ENCODE measurements around the gene SEC16A.

SEC16A gene

DNA sequence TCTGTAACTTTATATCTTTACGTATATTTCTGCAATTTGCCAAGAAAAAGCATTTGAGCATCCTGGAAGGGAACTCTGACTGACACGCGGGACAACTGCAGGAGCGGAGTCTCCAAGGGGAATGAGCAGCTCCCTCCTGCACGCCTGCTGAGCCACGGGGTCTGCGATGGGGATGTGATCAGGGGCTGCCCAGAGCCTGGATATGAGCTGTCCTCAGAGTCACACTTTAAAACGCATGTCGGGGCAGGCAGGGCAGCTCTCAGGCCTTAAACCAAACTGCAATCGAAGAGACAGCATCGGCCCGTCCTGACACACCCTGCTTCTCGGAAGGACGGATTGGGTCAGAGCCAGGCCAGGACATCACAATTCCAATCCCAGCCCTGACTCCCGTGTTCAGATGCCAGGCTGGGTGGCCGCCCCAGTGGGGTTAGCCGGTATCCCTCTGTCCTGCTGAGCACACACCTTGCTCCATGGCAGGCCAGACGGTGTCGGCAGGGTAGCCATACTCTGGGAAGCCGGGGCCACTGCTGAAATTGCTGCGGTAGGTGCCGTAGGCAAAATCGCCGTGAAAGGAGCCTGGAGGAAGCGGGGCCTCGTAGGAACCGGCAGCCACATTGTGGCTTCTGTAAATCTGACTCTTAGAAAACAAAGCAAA lies 17.2 kb downstream of the SEC16A start:
- DNase-seq = no peak

DNA sequence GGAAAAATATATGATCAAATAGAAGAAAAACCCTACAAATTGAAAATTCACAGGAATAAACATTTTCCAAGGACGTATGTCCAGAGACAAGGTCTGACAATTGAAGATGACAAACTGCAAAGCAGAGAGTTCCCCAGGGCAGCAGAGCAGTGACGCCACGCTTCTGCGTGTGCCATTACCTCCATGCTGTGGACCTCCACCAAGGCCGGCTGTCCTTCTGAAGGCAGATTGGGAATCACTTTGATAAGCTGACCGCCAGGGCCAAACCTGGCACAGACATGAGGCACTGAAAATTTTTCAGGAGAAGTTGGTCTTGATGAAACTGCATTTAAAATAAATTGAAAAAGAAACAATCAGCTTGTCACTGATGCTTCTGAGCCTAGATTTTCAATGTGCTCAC lies 18.6 kb downstream of the SEC16A start:
- no peak for DNase-seq

DNA sequence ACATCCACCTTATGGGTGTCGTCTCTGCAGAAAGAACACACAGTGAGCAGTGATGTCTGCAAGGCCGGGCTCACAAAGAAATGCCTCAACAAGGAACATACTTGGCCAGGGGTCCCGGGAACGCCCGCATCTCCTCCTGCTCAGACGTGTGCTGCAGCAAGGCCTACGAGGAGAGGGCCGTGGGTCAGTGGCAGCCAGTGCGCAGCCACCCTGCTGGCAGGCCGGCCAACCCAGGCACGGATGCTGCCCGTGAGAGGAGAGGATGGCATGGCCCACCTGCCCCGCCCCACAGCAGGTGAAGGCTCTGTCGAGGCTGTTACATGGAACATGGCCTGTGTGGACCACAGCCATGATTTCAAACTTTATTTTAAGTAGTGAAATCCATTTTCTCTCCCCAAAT lies 19.3 kb downstream of the SEC16A start:
- no peak for DNase-seq

DNA sequence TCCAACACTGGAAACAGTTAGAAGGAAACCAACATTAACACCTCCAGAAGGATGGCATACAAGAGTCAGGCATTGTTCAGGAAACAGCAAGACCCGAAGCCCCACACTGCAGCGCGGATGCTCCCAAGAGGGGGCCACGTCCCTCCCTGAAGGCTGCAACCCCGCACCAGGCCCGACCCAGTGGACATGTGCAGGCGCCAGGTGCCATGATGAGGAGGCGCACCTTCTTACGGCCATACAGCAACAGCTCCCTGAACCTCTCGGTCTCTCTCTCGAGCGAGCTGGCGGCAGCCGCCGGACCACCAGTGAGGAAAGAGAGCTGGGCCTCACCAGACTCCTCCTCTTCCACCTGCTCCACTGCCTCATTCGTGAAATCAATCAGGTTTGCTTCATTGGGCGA lies 20.2 kb downstream of the SEC16A start:
- DNase-seq = no peak

DNA sequence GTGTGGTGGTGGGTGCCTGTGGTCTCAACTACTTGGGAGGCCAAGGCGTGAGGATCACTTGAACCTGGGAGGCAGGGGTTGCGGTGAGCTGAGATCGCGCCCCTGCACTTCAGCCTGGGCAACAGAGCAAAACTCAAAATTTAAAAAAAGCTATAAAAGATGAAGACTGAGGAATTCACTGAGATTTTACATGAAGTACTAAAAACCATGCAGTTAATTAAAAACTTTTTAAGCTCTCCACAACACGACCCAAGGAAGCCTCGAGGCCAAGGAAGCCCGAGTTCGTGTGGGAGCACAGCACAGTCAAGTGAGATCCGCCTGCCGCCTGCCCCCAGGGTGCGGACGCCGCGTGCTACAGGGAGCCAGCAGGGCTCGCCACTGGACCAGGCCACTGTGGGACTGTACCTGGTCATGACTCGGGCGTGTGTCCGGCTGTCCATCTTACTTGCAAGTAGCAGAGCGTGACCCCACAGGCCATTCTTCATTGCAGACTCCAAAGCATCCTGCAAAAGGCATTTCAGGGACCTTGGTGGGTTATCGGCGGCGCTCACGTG lies 22.0 kb downstream of the SEC16A start:
- no peak for DNase-seq

DNA sequence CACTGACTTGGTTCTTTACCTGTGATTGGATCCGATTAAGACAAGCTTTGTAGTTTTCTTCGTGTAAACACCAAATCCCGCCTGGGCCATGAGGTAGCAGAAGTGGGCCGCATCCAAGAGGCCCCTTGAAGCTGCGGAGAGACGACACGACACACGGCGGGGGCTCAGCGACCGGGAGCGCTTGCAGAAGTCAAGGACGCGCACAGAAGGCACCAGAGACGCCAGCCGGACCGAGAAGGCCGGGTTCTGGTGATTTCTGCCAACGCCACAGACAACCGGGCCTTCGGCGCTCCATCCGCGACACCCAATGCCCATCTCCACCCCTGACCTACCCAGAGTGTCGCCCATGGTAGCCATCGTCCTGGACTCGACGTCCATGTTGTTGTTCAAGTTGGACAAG lies 23.4 kb downstream of the SEC16A start:
- no peak for DNase-seq

DNA sequence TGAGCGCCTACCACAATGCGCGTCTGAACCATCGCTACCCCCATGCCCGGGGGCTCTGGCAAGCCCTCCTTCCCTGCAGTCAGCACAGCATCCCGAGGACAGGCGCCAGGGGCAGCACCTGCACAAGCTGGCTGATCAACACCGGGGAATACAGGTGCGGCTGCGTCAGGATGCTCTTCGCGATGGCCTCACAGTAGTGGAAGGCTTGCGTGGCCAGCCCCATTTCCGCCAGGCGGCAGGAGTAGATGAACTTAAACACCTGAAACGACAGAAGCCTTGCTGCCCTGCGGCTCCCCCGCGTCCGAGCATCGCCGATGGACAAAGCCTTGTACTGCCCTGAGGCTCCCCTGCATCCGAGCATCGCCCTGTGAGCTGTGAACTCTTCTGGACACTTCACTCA lies 25.5 kb downstream of the SEC16A start:
- no peak for DNase-seq

DNA sequence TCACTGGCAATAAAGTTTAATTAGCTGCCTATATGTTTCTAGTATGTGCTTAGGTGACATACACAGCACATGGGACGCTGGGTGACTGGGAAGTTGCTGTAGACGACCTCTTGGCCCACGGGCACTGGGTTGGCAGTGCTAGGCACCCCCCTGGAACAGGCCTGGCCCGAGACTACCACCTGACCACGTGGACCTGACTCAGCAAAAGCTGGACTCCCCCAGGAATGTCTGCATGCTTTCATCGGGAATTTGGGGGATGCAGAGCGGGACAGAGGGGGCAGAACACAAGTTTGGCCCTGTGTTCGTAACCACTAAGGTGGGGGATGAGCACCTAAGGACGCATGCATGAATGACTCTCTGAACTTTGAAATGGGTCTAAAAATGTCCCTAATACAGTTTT lies 26.6 kb downstream of the SEC16A start:
- DNase-seq = no peak

DNA sequence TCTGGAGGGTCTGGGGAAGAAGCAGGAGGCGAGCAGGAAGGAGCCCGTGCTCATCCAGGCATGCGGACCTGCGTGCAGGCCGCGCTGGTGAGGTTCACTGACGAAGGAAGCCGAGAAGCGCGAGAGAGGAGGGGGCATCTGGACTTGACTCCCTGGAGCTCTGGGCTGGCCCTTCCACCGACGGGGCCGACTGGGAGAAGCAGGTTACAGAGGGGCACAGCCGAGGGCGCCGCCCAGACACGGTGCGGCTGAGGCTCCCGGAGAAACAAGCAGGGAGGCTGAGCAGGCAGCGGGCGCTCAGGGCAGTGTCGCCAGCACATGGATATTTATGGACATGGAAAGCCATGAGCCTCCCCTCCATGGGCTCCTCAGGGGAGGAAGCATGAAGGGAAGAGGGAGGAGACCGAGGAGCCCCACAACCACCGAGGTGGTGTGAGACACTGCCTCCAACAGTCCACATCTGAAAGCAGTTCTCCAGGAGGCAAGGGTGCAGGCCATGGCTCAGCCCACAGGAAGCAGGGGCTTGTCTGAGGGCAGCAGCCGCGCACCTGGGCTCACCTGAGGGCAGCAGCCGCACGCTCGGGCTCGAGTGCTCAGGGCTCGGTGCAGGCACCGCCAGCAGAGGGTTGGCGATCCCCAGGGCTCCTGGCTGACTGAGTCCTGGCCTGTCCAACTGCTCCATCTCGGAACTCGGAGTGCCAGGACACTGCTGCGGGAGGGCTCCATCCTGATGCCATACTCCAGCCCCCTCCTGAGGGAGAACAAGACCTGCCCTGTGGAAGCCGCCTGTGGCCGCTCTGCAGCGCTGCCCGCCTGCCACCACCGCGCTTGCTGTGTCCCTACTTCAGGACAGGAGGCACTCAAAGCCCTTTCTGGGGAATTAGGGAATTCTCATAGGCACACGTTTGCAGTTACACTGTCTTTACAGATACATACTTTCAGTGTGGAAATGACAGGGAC lies 27.5 kb downstream of the SEC16A start:
- DNase-seq = no peak

DNA sequence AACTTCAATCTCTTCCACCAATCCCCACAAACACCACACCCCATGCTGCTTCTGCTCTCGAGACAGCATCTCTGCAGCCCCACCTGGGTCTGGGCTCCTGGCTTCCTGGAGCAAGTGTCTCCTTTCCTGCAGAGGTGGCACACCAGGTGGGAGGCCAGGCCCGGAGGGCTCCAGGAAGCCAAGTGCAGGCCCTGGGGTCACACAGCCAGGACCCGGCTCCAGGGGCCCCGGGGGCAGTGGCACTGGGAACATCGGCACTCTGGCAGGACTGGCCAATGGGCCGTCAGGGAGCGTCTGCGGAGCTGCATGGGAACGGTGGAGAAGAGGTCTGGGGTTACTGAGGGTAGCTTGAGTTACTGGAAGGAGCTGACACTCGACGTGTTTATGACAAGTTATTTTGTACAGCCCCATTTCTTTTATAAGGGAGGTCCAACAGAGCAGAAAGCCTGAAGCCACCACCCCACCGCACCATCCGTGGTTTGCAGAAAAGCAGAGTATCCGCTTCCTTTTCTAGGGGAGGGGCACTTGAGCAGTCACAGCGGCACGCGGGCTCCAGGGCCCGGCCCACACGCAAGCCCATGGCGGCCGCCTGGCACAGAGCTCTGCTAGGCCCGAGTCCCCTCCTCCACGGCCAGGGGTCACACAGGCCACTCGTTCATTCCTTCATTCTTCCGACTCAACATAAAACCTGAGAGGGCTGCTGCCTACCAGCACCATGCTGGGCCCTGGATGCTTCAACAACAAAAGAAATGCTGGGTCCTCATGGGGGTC lies 28.6 kb downstream of the SEC16A start:
- DNase-seq = no peak

DNA sequence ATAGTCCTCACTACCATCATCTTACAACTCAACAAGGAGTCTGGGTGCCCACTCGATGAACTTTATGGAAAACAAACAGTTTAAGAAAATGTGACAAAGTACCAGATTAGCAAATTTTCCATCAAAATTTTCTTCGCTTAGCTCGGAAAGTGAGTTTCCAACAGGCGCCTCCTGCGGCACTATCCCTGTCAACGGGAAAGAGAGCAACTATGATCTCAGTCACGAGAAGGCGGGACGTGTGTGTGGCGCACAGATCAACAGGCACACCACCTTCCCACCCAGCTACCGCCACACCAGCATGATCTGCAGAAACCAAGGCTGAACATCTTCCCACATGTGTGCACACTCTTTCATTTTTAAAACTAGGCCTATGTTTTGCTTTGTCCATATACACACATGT lies 29.5 kb downstream of the SEC16A start:
- DNase-seq = no peak

DNA sequence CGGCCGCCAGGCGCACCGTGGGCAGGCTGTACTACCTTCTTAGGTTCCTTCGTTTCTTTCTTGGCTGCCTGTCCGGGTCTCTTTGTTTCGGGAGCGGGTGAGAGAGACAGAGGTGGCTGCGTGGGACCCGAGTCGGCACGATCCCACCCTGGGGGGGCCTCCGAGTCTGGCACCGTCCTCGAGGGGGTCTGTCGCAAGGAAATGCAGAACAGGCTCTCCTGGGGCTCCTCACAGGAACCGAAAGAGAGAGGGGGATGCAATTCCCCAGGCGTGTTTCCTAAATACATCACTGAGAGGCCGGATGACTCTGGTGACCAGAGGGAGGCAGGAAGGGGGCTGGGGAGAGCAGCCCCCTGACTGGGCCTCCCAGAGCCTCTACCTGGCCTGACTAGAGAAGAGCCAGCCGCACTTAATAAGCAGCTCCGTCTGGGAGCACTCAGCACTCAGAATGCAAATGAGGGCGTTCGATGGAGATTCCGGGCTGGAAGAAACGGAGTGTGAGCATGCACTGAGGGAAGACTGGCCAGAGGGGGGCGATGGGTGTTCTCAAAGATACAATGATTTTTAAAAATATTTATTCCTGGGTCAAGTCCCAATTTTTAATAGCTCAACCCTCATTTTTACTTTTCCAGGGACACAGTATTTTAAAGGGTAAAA lies 31.5 kb downstream of the SEC16A start:
- DNase-seq = no peak

DNA sequence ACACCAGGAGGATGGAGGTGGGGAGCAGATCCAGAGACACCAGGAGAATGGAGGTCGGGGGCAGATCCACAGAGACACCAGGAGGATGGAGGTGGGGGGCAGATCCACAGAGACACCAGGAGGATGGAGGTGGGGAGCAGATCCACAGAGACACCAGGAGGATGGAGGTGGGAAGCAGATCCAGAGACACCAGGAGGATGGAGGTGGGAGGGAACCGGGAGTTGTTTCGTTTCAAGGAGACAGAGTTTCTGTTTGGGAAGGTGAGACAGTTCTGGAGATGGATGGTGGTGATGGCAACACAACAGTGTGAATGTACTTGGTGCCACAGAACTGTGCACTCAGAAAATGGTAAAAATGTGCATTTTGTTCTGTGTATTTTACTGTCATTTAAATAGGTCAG lies 34.2 kb downstream of the SEC16A start:
- DNase-seq = no peak

DNA sequence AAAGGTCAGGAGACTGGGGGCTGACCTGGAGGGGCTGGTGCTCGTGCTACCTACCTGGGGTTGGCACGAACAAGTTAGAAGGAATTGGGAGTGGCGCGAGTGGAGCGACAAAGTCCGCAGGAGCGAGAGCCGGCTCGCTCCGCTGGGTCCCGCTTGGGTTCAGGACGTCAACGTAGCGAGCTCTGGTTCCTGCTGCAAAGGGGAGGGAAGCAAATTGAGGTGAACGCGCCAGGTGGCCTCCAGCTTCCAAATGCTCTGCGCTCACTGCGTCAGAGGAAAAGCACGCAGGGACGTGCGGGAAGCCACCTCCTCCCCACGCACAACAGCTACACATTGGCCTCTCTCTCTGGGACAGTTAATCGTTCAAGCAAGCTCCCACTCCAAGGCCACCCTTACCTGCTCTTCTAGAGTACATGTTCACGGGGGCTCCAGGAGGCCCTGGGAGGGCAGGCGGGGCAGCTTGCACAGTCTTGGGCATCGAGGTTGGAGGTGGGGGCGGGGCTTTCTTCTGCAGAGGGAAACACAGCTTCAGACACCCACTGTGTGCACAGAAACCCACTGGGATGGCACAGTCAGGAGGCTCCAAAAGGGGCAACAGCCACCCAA lies 35.6 kb downstream of the SEC16A start:
- no peak for DNase-seq

DNA sequence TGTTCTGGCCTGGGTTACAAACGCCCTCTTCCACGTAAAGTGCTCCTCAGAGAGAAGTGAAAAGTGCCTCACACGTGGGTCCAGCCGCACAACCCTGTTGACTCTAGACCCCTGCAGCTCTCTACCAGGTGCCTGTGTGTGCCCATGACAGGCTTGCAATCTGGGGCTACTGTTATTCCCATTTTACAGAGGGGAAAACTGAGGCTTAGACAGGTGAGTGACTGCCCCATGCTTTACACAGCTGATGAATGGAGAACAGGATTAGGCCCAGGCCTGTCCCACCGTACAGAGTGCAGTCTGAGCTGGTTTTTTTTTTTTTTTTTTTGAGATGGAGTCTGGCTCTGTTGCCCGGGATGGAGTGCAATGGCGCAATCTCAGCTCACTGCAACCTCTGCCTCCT lies 37.0 kb downstream of the SEC16A start:
- no peak for DNase-seq

DNA sequence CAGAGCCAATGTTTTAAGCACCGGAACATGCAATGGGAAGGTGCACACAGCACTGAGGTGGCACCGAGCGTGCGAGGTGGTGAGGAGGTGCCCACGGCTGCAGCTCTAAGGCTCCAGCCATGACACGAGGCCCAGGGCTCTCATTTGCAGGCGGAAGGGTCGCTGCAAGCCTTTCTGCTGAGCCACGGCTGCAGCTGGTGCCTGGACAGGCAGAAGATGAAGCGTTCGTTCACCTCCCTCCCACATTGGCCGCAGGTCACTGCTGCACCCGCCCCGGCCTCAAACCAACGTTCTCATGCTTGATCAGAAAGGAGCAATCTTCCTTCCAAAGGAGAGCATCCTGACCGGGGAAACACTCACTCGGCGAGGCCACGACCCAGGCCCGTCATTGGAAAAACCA lies 38.7 kb downstream of the SEC16A start:
- DNase-seq = no peak

DNA sequence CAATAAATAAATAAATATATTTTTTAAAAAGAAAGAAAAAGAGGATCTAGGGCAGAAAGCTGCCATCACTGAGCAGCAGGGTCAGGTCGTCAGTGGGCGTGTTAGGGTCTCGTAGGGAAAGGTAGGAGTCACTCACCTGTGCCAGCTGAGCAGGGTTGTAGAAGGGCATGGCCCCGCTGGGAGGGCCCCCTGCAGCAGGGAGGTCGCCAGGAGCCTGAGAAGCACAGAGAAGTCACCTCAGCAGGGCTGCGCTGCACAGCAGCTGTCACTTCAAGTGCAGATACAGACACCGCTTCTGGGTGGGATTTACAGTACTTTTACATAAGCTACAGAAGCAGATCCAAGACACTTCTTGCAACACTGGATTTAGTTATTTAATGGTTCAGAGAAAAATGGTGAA lies 39.2 kb downstream of the SEC16A start:
- no peak for DNase-seq

DNA sequence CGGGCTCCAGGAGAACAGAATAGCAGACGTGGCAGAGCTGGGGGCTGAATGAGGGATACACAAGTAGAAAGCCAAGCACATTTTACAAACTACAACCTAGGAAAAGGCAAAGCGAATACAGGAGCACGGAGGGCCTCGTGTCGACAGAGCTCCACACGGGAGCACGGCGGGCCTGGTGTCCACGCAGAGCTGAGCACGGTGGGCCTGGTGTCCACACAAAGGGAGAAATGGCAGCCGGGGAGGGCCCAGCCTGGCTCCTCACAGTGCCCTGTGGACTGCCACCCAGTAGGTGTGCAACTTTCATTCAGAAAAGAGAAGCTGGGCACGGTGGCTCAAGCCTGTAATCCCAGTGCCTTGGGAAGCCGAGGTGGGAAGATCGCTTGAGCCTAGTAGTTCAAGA lies 39.8 kb downstream of the SEC16A start:
- DNase-seq = no peak

DNA sequence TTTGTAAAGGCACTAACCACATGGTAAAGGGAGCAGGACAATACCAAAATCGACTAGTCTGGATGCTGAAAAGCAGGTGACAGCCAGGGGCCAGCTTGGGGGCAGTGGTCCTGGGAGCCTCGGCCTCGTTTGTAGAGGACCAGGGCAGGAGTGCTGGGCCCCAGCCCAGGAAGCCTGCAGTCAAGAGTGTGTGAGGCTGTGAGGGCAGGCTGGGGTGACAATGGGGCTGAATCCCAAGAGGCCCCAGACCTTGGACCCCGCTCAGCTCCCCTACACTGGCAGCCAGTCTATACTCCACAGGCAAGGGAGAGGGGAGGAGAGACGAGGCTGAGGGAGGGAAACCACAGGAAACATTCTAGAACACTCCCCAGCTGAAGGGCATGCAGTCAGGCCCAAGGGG lies 40.6 kb downstream of the SEC16A start:
- DNase-seq = no peak

DNA sequence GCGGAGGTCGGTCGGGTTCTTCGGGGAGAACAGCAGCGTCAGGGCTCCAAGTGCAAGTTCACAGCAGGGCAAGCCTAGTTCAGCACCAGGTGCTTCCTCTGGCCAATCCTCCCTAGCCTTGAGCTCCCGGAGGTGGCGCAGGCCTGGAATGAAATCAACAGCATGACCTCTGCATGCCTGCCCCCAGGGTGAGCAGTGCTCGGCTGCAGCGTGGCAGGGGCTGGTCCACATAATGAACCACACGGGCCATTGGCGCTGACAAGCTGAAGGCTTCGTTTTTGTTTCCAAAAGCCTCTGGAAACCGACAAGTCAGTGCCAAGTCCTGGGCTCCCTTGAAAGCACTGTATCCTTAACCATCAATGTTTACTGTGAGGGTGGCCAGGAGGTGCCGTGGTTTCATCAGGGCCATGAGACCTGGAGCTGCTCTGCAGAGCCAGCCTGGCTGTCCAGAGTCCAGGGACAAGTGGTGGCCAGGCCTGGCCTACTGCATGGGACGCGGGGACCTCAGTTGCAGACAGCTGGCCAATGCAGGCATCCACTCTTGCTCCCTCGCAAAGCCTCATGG lies 41.1 kb downstream of the SEC16A start:
- DNase-seq = no peak

DNA sequence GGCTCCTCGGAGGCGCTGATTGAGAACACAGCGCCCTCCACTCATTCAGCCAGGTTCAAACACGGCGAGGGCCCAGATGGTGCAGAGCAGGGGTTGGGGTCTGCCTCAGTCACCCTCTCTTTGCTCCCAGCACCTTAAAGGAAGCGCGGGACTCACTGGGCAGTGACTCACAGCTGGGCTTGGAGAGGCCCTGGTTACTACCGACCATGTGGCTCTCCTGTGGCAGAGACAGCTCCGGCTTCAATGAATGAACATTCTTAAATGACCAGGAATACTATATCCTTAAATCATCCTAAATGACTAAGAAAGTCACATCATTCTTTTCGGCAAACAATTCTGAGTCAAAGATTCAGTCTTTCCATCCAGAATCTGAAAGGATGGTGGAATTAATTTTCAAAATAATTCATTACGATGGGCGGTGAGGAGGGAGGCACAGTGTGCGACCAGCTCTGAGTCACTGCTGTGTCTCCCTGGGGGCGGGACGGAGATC lies 41.6 kb downstream of the SEC16A start:
- DNase-seq = peak; percentile 19

Measured in DMS53 (cell line).